Lung microvascular endothelial cell (primary cell): Measurements from ENCODE around the gene PLAAT3. TPM values are rescaled to one million over a fixed set of nuclear protein-coding genes. Genes with fewer than 3 reads are reported as not detected.
"Not testable (repeated sequence)": the region's sequence is repeated elsewhere in the genome, so short reads cannot be mapped to it uniquely, and the experiment has no call there.

Source experiments
- DNase-seq, 2 donors: peaks; one replicate each; pipeline versions ENCODE4 v3.0.0 to v3.0.0-alpha.2; 2010; ENCODE audit warnings: low read depth in 2 of 2
- total RNA-seq: library from RNA; depleted of rRNA; stranded (reverse); fragments of >200 nt; gene quantifications from 2 replicates; pipeline ENCODE4 v1.2.1, GENCODE V29; 2014

The PLAAT3 gene
- total RNA-seq = 56.2 and 63.1 TPM in 2 replicates

DNA sequence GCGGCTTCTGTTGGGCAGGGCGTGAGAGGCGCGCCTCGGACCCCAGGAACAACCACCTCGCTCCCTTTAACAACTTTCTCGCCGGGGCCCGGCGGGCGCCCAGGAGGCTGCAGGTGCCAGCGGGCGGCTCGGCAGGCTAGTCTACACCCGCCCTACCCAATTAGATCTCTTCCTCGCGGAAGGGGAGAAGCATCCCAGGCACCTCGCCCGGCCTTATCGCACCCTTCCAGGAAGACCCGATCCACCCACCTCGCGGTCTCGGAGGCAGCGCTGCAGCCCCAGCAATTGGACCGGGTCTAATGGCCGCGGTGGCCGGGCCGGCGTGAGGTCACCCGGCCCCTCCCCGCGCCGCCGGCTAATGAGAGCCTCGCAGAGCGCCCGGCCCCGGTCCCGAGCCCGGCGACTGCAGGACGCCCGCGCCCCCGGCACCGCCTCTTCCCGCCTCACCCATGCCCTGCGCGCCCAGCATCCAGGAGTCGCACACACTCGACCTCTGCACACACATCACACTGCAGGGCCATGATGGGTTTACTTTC, at the start of gene PLAAT3:
Gene PLAAT3 (minus strand): TSS at position 298 of the 536 bp plus-strand sequence. CDS start 419 bp downstream, outside the sequence.
- peak; percentile 74 to 91 for DNase-seq

DNA sequence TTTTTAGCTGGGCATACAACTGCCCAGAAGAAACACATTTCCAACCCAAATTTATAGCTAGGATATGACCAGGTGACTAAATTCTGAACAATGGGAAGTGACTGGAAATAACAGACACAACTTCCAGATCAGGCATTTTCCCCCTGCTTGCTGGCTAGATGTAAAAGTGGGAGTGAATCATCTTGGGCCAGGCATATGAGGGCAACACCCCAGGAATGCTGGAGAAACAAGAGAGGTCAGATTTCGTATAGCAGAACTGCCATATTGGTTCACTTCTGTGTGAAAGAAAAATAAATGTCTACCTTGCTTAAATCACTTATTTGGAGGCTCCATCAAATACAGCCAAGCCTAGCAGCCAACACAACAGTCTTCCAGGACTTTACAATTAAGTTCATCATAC, 49.6 kb upstream of the PLAAT3 start:
- DNase-seq = peak; percentile 26 to 73

DNA sequence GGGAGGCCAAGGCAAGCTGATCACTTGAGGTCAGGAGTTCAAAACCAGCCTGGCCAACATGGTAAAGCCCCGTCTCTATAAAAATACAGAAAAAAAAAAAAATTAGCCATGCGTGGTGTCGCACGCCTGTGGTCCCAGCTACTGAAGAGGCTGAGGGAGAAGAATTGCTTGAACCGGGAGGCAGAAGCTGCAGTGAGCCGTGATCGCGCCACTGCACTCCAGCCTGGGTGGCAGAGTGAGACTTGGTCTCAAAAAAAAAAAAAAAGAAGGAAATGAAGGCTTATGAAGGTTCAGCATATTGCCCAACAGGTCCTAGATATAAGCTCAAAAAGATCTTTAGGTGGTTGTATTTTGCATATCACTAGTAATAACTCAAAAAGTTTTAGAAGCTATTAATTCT, 46.7 kb upstream of the PLAAT3 start:
- no peak for DNase-seq

DNA sequence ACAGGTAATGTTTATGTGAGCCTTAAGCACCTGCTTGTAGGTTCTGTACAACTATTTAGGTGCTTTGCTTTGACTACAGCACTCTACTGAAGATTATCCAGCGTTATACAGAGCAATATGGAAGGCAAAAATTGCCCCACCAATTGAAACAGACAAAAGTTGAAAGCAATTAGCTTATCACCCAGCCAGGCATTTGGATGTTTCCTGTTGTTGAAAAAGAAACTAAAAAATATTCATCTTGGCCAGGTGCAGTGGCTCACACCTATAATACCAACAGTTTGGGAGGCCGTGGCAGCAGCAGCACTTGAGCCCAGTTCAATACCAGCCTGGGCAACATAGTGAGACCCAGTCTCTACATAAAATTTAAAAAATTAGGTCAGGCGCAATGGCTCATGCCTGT, 38.4 kb upstream of the PLAAT3 start:
- peak in 1 of 2 donors; percentile 41 for DNase-seq

DNA sequence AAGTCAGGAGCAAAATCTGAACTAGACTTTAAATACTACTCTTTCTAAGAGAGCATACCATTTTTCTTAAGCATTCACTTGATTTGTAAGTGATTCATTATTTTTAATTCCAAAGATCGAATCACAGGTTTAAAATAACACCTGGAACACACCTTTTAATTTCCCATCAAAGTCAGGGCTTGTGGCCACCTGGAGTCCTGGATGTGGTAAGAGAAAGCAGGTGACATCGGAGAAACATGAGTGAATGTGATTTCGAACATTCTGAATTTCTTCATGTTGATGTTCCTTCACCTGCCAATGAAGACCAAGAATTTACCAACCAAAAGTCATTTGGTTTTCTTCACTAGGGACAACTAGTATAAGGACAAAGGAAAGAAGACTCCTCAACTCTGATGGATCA, 29.0 kb upstream of the PLAAT3 start:
- no peak for DNase-seq

DNA sequence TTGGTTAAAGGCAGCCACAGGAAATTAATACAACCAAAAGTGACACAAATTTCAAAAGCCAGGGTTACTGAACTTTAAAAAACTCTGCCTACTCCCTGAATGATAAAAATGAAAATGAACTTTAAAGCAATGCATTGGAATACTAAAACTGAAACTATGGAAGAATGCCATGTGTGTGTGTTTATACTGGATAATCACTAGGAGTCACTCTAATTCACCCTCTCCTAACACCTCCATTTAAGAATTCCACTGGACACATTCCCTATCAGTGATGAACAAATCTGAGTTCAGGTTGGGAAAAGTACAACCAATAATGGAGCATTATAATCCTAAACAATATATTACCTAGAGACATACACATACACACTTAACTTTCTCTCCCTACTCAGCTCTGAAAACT, 27.5 kb upstream of the PLAAT3 start:
- DNase-seq = peak; percentile 21 to 58

DNA sequence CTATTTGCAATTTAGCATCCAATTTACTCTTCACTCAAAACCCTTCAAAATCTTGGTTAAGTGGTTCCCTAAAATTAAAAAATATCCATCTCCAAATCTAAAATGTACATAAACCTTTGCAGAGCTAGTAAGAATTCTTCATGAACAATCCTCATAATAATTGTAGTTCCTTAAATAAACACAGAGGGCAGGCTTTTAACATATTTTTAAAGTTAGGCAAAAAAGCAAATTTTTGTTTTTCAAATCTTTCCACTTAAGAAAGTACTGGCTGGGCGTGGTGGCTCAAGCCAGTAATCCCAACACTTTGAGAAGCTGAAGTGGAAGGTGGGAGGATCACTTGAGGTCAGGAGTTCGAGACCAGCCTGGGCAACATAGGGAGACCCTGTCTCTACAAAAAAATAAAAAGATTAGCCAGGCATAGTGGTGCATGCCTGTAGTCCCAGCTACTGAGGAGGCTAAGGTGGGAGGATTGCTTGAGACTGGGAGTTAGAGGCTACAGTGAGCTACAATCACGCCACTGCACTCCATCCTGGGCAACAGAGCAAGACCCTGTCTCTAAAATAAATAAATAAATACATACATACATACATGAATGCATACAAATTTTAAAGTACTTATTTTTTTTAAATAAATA, 25.1 kb upstream of the PLAAT3 start:
- DNase-seq = peak; percentile 12 to 21

DNA sequence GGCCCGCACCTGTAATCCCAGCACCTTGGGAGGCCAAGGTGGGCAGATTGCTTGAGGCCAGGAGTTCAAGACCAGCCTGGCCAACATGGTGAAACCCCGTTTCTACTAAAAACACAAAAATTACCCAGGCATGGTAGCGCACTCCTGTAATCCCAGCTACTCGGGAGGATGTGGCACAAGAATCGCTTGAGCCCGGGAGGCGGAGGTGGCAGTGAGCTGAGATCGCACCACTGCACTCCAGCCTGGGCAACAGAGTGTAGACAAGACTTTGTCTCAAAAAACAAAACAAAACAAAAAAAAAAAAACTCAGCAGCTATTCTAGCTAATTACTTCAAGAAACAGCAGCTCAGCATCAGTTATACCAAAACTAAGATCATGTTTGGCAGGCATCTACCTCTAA, 24.2 kb upstream of the PLAAT3 start:
- not testable (repeated sequence) for DNase-seq

DNA sequence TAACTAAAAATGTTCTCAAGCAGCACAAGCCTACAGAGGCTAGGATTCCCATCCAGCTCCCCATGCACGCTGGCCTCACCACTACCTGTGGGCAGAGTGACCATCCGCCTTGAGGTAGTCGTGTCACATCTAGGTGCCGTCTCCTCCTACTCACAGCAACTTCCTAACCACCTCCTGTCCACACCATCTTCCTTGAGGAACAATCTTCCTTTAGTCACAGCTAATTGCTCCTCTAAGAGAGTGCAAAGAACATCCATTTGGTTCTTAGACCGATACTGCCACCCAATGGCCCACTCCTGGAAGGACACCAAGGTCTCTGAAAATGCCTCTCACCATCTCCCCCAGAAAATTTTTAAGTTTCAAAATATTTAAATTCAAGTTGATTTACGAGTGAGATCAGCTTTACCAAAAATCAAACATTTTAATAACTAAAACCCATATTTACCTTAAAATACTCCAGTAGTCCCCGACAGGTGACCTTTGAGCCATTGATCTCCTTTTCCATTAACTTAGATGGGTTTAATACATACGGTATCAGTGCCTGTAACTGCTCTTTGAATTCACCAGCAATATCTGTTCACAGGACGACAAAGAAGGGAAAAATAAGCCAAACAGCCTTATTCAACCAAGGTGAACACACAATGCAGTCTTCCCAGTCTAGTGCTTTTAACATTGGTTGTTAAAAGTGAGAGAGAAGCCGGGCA, 21.7 kb upstream of the PLAAT3 start:
- peak; percentile 69 to 70 for DNase-seq

DNA sequence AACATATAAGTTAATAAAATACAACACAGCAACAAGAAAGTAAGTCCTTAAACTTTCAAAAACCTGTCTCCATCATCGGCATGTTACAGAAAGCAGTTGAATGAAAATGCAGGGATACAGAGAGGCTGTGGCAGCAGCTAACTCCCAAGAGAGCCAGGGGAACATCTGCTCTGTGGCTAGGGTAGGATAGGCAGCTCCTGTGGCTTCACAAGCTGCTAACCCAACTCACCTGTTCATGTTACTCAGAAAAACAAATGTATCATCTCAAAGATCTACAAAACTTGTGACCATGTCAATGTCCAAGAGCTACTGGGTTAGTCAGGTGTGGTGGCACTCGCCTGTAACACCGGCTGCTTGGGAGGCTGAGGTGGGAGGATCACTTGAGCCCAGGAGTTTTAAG, 15.2 kb upstream of the PLAAT3 start:
- DNase-seq = no peak

DNA sequence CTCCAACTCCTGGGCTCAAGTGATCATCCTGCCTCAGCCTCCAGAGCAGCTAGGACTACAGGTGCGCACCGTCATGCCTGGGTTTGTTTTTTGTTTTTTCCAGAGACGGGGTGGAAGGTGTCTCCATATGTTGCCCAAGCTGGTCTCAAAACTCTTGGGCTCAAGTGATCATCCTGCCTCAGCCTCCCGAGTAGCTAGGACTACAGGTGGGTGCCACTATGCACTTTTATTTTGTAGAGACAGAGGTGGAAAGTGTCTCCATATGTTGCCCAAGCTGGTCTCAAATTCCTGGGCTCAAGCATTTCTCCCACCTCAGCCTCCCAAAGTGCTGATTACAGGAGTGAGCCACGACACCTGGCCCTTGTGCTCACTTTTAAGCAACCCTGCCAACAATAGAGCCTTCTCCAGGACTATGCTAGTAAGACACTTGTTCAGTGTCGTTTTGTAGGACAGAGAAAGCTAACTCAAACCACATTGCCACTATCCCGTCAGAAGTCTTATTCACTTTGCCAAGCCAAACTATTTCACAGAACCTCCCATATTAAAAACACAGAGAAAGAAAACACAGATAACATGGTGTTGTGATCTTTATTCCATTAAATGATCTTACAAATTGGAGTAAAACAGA, 9.4 kb upstream of the PLAAT3 start:
- DNase-seq = no peak

DNA sequence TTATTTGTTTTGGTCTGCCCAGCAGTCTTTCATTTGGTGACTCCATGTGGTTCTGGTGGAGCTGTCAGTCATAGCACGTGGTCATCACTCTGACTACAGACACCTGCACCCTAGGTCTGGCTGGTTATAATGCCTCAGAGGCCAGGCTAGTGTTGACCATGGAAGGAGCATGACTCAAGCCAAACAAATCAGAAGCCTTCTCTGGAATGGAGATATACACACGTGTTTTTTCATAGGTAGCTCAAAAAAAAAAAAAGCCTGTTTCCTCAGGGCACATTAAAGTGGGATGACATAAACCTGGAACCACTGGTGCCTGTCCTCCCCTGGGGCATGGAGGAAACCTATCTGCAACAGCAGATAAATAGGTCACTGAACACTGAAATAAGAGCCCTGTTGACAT, 8.1 kb upstream of the PLAAT3 start:
- DNase-seq = no peak

DNA sequence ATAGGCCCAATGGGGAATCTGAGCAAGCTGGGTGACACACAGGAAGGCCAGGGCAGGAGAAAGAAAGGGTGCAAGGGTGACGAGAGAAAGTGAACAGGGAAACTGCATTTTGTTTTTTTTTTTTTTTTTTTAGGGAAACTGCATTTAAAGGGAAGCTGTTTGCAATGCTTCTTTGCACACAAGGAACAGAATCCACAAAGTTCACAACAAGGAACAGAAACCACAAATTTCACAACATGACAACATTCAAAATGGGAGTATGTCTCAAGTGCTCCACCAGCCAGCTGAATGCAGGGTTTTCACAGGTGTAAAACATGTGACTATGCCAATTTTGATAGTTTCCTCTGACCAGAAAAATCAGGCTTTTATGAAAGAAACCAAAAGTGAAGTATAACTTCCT, 6.8 kb upstream of the PLAAT3 start:
- no peak for DNase-seq

DNA sequence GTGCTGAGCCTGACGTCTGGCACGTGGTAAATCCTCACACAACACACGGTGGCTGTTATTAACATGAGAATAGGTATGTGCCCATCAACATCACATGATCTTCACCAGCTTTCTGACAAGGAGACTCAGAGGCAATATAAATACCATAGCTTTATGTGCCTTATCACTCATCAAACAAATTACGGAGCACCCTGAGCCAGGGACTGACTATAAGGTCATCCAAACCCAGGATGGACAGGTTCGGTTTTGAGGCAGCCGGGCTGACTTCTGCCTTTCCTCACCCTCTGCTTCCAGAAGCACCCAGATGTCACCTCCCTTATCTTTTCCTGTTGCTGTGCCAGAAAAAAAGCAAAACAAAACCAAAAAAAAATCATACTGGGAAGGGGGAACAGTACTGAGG, 5.7 kb upstream of the PLAAT3 start:
- no peak for DNase-seq

DNA sequence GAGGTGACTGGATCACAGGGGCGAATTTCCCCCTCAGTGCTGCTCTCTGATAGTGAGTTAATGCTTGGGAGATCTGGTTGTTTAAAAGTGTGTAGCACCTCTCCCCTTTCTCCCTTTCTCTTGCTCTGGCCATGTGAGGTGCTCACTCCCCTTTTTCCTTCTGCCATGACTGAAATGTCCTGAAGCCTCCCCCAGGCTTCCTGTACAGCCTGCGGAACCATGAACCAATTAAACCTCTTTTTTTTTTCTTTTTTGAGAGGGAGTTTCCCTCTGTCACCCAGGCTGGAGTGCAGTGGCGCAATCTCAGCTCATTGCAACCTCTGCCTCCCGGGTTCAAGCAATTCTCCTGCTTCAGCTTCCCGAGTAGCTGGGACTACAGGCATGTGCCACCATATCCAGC, 3.5 kb upstream of the PLAAT3 start:
- DNase-seq = not testable (repeated sequence)

DNA sequence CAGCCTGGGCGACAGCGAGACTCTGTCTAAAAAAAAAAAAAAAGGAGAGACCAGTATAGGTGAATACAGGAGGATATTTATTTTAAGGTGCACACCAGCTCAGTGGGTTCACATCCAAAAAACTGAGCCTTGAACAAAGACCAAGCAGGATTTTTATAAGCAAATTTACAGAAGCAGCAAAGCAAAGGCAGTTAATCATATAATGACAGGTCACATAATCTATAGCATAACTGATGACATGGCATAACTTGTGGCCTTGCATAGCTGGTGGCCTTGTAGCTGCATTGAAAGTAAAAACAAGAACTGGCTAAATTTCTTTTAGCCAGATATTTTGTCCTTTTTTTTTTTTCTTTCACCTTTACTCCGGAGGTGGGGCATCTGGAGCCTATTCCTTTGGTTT, 2.7 kb upstream of the PLAAT3 start:
- DNase-seq = no peak

DNA sequence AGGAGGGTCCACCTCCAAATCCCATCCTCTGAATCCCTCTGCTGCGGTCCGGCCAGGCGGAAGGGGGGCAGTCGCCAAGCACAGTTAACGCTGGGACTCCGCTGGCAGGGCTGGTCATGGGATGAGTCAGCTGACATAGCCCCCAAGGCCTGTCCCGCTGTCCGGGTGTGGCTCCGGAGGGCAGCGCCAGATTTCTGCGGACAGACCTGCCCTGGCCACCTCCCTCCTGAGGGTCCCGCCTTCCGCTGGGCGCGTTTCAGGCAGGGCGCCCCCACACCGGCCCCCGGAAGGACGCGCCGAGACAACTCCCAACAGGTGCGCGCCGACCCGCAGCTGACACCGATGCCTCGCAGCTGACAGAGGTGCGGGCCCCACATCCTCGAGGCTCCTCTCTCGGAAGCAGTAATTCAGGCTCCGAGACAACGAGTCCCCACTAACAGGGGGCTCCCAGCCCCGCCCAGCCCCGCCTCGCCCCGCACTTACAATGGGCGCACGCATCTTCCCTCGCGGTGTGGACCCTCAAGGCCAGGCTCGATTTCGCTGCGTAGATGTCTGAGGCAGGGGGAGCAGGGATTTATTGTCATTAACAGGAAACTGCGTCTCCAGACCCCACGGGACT, 607 bp downstream of the PLAAT3 start:
- peak; percentile 50 to 81 for DNase-seq

DNA sequence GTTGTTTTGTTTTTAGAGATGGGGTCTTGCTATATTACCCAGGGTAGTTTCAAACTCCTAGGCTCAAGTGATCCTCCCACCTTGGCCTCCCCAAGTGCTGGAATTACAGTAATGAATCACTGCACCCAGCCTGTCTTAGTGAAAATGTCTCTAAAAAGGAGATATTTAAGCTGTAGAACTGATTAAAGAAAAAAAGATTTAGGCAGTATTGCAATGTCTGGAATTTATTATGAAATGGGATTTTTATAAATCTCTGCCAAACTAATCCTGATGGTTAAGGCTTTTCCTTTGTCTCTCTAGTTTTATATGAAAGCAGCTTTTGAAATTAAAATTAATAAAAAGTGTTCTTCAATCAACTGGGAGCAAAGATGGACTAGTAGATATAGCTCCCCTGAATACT, 2.1 kb downstream of the PLAAT3 start:
- no peak for DNase-seq

DNA sequence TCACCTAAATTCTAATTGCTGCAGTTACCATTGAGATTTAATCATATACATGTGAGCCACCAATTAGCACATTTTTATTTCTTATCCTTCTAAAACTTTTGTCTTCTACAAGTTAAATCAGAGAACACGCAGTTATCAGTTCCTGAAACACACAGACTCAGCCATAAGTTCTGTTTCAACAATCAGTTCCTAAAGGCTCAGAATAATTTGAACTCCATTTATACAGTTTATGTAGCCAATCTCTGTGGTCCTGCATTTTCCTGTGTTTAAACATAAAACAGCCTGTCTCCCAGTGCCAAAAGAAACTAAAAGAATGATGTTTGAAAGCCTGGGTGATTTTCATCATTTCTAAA, 2.9 kb downstream of the PLAAT3 start:
- DNase-seq = no peak

DNA sequence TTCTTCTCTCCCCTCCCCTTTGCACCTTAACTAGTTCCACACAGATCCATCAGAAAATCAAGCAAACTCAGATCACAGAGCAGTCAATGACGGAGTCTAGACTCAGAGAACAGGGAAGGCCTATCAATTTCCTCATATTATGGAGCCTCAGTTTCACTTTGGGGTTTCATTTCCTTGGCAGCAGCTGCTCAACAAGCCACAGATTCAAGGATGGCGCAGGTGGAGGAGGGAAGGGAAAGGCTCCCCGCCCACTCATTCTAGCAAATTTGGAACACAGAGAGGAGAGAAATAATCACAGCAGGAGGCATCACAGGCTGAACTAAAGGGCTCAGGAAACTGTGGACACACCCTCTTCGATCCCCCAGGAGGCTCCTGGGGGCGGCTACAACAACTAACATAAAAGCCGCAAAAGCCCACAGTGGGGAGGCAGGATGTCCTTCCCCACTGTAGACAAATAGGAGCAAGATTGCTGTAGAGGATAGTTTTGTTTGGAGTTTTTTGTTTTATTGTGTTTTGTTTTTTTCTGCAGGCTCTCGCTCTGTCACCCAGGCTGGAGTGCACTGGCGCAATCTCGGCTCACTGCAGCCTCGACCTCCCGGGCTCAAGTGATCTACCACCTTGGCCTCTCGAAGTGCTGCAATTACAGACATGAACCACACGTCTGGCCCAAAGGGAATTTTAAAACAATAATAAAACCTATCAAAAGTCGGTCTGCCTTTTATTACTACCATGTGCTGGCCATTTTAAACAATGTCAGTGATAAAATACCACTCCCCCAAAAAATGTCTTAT, 3.4 kb downstream of the PLAAT3 start:
- peak in 1 of 2 donors; percentile 21 for DNase-seq

DNA sequence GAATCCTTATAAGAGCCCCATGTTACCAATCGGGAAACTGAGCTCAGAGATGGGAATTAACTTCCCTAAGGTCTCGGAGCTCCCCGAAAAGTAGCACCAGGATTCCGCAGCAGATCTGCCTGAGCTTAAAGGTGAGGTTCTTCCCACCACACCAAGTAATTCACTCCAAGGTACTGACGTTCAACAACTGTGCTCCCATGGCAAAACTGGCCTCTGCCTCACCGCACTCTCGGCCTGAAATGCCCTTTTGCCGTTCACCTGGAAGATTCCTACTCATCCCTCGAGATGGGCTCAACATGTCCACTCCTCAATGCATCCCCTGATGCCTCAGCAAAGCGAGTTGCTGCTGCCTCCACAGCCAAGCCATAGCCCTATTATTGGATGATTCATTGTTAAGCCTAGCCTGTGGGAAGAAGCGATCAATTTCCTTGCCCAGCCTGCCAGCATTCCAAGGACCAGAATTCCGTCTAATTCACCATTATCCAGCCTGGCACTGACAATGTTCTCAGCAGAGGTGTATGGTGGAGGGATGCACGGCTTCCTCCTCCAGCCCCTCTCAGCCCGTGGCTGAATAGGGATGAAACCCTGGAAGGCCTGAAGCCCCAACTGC, 4.2 kb downstream of the PLAAT3 start:
- DNase-seq = peak in 1 of 2 donors; percentile 49
